GM12801 (cell line): Measurements from ENCODE around the gene RFESD.

ENCODE experiments used
- CTCF ChIP-seq: IDR thresholded peaks from one replicate; pipeline ENCODE4 v1.5.1; 2011; ENCODE audit warnings: control low read depth; ENCODE audit not compliant: insufficient read length; ENCODE audit errors: extremely low read depth

RFESD gene

GRCh38 chr5:95654196-95654595 lies 7.6 kb downstream of the RFESD start:
- TF ChIP-seq CTCF: no peak

GRCh38 chr5:95655575-95655974 lies 9.0 kb downstream of the RFESD start:
- no peak for TF ChIP-seq CTCF

- TF ChIP-seq CTCF: no peak
Observed at GRCh38 chr5:95660060-95660459, 13.5 kb downstream of the RFESD start.

- TF ChIP-seq CTCF: no peak
Observed at GRCh38 chr5:95662946-95663345, 16.4 kb downstream of the RFESD start.

GRCh38 chr5:95664204-95664786 lies 17.7 kb downstream of the RFESD start:
- TF ChIP-seq CTCF: no peak

GRCh38 chr5:95667061-95667618 lies 20.6 kb downstream of the RFESD start:
- TF ChIP-seq CTCF: no peak

GRCh38 chr5:95667678-95668077 lies 21.1 kb downstream of the RFESD start:
- TF ChIP-seq CTCF: no peak
